Measurements from ENCODE around the gene KDR.

DNA sequence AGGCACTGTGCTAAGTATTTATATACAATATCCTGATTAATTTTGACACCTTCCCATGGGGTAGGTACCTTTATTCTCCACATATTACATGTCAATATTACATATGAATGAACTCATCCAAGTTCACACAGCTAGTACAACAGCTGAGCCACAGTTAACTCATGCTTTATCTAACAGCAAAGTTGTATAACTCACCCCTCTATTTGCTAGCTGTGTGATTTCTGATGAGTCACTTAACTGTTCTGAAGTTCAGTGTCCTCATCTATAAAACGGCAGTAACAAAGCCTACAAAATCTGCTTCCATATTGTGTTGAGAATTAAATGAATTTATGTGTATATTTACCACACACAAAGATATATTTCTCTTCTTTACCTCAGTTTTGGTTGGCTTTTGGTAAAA lies 48.2 kb upstream of the KDR start:
- TF ChIP-seq, protein P1, sequence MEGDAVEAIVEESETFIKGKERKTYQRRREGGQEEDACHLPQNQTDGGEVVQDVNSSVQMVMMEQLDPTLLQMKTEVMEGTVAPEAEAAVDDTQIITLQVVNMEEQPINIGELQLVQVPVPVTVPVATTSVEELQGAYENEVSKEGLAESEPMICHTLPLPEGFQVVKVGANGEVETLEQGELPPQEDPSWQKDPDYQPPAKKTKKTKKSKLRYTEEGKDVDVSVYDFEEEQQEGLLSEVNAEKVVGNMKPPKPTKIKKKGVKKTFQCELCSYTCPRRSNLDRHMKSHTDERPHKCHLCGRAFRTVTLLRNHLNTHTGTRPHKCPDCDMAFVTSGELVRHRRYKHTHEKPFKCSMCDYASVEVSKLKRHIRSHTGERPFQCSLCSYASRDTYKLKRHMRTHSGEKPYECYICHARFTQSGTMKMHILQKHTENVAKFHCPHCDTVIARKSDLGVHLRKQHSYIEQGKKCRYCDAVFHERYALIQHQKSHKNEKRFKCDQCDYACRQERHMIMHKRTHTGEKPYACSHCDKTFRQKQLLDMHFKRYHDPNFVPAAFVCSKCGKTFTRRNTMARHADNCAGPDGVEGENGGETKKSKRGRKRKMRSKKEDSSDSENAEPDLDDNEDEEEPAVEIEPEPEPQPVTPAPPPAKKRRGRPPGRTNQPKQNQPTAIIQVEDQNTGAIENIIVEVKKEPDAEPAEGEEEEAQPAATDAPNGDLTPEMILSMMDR (IDR thresholded peaks at IDR 0.05), result no peak
- TF ChIP-seq POLR2A (IDR thresholded peaks at IDR 0.05), result no peak

All from heart left ventricle (tissue), 13 donors.